ENCODE data around the gene NINJ2.
A peak's percentile ranks its signal among the peaks of the same experiment; 100 is the strongest.

Gene NINJ2

DNA sequence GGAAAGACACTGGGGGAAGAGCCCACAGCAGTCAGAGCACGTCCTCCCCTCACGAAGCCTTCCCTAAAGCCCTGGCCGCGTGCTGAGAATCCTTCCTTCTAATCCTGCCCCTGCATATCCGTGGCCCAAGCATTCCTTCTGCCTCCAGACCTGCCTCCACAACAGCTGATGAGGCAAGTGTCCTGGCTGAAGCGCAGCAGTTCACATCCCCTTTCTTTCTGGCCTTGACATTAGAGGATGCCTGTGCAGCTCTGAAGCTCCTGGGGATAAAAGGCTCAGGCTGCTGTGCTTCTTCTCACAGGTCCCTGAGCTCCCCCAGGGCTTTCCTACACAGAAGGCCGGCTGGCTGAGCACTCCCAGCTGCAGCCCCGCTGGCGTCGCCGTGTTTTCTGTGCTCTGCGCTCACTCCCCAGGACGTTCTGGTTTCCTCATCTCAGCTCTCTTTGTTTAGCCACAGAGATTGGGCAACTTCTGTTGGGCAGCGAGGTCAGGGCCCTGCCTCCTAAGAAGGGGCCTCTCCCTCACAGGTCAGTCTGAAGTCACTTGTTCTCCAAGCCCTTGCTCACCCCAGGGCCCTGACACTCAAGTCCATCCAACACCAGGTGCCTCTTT, 45.8 kb downstream of the NINJ2 start:
- no peak for DNase-seq (ENCODE audit: insufficient read length, low spot score)
- no peak for FAIRE-seq

DNA sequence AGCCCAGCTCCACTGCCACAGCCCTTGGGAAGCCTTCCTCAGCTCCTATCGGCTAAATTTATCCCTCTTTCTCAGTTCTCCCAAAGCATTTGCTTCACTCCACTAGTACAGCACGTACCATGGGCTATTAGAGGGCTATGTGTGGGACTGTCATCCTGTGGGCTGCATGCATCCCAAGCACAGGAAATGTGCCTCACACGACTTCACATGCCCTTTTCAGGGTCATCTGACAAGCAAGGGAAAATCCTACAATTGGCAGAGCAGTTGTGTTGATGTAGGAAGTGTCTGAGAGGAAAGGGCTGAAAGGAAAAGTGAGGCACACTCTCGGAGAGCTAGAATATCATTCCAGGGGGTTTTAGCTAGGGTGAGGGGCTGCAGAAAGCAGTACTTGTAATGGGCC, 47.6 kb downstream of the NINJ2 start:
- DNase-seq (ENCODE audit: insufficient read length, low spot score), result no peak
- FAIRE-seq, result no peak

DNA sequence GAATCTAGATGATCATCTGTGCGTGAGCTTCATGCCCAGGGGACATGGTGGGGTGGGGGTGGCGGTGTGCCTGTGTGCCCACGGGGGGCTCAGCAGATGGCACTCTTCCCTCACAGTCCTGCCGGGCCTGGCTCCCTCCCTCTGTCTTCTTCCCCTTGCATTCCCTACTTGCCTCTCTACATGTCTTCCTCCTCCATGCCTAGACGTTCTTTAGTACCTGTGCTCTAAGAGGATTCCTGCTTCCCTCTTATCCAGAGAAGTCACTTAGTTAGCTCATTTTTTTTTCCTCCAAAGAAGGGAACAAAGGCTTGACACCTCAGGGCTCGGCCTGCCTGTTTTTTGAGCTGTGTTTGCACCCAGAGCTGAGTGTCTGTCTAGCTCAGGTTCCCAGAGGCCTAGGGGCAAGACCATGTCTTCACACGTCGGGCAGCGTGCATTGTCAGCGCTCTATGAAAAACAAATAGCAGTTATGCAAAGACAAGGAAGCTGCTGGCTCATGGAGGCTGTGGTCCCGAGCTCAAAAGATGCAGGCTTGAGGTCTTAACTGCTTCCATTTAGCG, 48.8 kb downstream of the NINJ2 start:
- DNase-seq (ENCODE audit: insufficient read length, low spot score) (no peak), FAIRE-seq (peak; percentile 72)

DNA sequence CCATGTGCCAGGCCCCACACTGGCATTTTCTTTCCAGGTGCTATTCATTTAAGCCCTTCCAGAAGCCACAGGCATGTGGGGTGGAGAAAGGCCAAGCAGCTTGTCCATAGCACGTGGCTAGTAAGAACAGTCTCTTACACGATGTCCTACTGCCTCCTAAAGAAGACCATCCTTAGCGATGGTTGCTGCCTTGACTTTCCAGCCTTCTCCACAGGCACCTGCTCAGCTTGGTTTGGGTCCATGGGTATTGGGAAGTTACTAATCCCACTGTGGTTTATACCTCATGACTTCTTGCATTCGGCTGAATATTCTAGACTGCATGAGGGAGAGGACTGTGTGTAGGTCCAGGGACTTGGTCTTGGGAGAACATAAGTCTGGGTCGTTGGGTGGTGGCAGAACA, 49.2 kb downstream of the NINJ2 start:
- FAIRE-seq, result no peak
- no peak for DNase-seq (ENCODE audit: insufficient read length, low spot score)

DNA sequence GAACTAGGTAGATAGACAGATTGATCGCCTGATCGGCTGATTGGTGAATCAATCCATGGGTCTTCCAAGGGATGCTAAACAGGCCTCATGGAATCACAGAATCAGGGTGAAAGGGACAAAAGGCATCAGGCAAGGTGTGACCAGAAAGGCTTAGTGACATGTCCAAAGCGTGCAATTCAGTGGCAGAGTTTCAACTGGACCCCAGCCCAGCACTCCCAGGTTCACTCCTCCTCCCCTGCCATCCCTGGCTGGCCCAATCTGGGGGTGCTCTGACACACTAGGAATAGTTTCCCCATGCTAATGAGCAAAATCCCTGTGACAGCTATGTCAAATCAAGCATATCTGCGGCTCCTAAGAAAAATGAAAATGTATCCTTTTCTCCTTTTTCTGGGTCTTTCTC, 50.4 kb downstream of the NINJ2 start:
- FAIRE-seq (no peak), DNase-seq (ENCODE audit: insufficient read length, low spot score) (no peak)

DNA sequence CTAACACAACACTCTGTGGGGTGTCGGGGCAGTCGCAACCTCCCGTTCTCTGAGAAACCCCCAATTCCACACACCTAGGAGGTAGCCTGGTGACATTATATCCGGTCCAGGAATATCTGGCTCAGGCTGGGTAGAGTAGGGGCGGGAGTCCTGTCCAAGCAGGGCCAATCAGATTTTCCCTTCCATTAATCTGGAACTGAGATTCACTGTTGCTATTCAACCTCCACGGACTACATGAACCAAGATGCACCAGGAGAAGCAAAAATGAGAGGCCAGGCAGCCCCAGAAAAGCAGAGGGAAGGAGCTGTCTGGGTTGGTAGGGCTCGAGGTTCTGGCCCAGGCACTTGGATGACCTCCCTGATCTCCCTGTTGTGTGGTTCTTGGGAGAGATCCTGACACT, 51.0 kb downstream of the NINJ2 start:
- FAIRE-seq, result no peak

DNA sequence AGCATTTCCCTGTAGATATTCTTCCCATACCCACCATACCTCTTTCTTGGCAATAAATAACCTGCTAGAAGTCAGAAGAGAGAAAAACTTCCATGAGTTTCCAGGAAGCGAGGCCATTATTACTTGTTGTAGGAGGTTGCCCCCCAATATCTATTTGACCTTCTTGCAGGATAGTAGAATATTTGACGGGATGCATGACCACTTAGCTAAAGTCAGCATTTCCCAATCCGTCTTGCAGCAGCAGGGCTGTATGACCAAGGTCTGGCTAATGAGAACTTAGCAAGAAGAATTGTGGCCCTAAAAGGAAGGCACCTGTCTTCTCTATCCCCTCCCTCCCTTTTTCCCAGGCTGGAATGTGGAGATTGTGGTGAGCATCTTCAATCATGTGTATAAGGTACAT, 51.5 kb downstream of the NINJ2 start:
- FAIRE-seq, result no peak

More for the DNA sequence above, 51.0 kb downstream of the NINJ2 start:
- no peak for DNase-seq (ENCODE audit: insufficient read length, low spot score)

DNA sequence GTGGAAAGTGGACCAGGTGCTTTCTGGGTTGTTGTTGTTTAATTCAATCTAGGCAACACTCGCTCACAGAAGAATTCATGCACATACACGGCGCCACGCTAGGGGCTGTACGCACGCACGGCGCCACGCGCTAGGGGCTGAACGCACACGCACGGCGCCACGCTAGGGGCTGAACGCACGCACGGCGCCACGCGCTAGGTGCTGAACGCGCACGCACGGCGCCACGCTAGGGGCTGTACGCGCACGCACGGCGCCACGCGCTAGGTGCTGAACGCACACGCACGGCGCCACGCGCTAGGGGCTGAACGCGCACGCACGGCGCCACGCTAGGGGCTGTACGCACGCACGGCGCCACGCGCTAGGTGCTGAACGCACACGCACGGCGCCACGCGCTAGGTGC, 54.3 kb downstream of the NINJ2 start:
- FAIRE-seq (no peak), DNase-seq (ENCODE audit: insufficient read length, low spot score) (no peak)

More for the DNA sequence above, 51.5 kb downstream of the NINJ2 start:
- no peak for DNase-seq (ENCODE audit: insufficient read length, low spot score)

DNA sequence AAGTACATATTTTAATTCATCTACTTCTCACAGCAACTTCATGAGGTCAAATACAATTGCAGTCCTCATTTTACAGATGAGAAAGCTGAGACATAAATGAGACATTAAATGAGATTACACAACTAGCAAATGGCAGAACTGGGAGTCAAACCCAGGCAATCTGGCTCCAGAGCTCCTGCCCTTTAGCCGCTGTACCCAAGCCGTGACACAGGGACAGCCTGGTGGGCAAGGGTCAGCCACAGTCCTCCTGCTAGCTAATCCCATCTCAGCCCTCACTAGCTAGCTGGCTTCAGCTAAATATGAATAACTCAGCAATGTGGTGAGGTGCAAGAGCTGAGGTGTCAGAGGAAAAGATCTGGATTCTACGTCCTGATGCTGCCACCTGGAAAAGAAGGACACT, 54.8 kb downstream of the NINJ2 start:
- FAIRE-seq (no peak), DNase-seq (ENCODE audit: insufficient read length, low spot score) (no peak)

DNA sequence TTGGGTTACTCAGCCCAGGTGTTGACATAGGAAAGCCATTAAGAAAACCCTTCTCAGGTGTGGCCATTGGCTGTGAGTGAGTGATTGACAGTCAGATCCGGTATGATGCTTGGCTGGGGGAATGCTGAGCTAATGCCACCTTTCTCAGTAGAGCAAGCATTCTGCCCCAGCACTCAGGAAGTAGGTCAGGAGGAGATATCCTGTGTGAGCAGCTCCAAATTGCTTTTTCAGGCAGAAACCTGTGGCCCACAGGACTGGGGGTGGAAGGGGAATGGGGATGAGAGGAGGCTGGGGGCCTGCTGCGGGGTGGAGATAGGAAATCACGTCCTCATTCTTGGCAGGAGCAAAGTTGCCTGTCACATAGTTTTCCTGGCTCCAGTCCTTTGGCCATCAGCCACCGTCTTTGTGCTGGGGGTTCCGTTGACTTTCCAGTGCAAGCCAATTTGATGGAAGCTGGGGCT, 55.7 kb downstream of the NINJ2 start:
- DNase-seq (ENCODE audit: insufficient read length, low spot score) (no peak), FAIRE-seq (no peak)

DNA sequence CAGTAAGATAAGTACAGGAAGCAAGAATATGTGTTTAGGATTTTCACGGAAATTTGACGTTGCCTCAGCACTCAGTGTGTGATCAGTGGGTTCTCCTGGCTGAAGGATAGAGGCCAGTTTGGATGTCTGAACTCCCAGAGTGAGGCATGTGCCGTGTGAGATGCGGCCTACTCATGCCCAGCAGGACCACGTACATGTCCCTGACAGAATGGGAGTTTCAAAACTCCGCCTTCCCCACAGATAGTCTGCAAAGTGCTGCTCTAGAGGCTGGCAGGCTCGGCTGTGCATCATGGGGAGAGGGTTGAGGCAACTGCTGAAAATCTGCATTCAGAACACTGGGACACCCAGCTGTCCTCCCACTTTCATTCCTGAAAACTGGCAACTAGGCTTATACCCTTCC, 58.3 kb downstream of the NINJ2 start:
- no peak for DNase-seq (ENCODE audit: insufficient read length, low spot score)
- no peak for FAIRE-seq

DNA sequence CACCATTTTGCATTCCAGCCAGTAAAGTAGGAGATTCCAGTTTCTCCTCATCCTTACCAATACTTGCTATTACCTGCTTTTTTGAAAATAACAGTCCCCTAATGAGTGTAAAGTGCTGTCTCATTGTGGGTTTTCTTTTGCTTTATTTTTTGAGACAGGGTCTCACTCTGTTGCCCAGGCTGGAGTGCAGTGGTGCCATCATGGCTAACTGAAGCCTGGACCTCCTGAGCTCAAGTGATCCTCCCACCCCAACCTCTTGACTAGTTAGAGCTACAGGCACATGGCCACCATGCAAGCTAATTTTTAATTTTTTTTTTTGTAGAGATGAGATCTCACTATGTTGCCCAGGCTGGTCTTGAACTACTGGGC, 60.6 kb downstream of the NINJ2 start:
- FAIRE-seq, result no peak
- no peak for DNase-seq (ENCODE audit: insufficient read length, low spot score)

DNA sequence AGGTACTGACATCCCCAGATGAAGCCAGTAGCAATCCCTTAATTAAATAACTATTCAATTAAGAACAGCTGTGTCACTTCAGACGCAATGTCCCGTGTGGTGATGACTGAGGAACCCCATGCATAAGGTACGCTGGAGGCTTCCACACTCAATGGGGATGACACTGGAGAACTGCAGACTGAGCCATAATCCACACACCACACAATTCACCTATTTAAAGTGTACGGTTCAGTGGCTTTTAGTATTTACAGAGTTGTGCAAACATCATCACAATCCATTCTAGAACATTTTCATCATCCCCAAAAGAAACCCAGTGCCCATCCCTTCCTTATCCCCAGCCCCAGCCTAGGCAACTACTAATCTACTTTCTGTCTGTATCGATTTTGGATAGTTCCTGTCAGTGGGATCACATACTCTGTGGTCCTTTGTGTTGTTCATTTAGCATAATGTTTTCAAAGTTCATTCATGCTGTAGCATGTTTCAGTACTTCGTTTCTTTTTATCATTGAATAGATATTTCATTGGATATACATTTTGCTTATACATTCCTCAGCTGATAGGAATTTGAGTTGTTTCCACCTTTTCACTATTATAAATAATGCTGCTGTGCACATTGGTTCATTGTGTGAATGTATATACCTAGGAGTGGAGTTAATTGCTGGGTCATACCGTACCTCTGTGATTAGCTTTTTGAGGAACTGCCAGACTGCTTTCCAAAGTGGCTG, 61.1 kb downstream of the NINJ2 start:
- DNase-seq (ENCODE audit: insufficient read length, low spot score) (no peak), FAIRE-seq (no peak)

DNA sequence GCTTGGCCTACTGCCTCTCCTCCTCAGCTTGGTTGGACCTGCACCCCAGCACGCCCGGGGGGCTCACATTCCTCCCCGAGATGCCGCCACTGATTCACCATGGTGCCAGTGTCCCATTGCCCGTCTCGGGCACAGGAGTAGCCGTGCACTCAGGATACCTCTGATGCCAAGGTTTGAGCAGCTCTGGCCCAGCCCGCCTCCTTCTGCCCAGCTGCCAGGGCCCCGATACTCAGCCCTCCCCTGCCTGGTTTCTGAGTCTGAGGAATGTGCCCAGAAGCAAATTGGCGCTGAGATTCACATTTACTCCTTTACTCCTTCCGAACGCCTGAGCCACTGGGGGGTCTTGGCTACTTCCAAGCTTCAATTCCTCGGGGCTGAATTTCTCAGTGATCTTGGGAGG, 63.5 kb downstream of the NINJ2 start:
- no peak for DNase-seq (ENCODE audit: insufficient read length, low spot score)
- no peak for FAIRE-seq

DNA sequence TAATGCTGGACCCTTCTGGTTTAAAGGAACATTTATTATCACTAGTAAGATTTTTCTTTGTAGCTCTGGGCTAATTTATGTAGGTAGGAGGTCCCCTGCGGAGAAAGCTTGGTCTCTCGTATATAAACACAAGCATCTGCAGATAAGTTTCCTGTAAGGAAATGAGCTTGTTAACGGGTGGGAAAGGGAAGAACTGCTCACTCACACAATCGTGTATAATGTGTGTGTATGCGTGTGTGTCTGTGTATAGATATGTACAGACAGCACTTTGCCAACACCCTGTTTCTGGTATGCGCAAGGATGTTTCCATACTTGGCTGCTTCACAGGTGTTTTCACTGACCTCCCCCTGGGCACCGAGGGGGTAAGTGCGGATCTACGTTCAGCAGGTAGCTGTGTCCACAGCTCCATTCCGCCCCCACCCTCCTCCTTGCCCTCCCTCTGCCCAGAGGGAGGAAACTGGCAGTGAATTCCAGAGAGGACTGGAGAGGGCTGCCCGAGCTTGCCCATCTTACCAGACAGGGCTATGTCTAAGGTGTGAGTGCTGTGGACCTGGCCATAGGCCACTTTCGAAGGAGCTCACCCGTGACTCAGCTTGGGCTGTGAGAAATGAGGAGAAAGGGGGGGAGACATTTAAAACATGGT, 65.2 kb downstream of the NINJ2 start:
- FAIRE-seq, result no peak
- DNase-seq (ENCODE audit: insufficient read length, low spot score), result no peak

DNA sequence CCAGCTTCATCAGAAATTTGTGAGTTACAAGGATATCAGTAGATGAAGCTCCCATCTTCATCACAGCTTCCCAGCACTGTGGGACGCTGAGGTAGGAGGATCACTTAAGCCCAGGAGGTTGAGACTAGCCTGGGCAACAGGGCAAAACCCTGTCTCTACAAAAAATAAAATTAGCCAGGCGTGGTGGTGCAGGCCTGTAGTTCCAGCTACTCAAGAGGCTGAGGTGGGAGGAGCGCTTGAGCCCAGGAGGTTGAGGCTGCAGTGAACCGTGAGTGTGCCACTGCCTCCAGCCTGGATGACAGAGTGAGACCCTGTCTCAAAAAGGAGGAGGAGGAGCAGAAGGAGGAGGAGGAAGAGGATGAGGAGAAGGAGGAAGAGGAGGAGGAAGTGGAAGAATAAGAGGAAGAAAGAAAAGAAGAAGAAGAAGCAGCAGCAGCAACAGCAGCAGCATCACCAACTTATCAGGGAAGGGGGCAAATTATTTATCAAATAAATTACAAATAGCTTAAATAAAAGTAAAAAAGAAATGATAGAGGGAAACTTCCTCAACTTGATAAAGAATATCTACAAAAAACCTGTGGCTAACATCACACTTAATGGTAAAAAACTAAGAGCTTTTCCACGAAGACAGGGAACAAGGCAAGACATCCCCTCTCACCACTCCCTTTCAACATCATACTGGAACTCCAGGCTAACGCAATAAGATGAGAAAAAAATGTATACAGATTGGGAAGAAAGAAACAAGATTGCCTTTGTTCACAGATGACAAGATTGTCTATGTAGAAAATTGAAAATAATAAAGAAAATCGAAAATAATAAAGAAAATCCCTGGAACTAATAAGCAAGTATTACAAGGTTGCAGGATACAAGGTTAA, 69.6 kb downstream of the NINJ2 start:
- DNase-seq (ENCODE audit: insufficient read length, low spot score) (no peak), FAIRE-seq (no peak)

DNA sequence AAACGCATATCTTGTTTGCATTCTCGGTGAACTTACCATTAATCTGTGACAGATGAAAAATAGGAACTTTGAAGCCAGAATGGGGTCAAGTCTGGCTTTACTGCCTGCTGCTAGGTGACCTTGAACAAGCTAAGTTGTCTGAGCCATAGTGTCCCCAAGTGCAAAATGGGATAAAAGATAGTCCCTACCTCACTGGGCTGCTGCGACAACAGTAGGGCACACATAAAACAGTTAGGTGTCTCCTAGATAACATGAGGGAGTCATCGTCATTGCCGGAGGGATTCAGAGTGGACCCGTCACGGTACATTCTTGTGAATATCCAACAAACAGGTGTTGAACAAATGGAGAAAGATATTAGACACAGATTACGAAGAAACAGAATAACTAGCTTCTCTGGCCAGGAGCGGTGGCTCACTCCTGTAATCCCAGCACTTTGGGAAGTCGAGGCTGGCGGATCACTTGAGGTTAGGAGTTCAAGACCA, 71.2 kb downstream of the NINJ2 start:
- DNase-seq (ENCODE audit: insufficient read length, low spot score) (no peak), FAIRE-seq (no peak)

DNA sequence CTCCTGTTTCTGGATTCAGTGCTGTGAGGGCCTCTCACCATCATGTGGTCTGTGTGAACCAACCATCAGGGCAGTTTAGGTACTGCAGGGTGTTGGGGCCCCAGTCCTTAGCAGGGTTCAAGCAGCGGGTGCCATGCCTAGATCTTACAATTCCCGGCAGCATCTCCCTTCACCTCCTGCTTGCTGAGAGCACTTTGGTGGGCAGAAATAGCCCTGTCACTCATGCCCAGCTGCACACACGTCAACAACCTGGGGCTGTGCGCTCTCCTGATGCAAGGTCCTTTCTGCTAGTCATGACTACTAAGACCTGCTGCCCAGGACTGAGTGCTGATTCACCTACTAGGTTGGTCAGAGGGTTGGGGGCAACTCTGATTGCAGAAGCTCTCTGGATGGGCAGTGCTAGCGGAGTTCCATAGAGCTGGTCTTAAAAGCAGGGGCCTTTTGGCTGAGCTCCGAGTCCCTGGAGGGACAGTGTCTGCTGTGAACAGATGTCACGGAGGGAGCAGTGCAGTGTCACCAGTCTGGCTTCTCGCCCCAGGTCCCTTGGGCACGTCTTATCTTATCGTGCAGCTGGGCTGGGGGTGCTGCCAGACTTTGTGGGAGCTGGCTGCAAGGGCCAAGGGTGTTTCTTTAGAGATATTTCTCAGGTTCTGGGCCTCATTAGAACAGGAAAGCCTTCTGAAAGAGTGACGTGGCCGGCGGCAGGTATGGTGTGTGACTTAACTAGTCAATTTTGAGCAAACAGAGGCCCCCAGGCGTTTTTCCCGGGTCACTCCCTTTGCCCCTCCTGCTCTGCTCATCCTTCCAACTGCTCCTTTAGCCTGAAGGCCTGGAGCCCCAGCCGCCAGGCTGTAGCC, 71.8 kb downstream of the NINJ2 start:
- FAIRE-seq, result peak; percentile 44
- no peak for DNase-seq (ENCODE audit: insufficient read length, low spot score)

DNA sequence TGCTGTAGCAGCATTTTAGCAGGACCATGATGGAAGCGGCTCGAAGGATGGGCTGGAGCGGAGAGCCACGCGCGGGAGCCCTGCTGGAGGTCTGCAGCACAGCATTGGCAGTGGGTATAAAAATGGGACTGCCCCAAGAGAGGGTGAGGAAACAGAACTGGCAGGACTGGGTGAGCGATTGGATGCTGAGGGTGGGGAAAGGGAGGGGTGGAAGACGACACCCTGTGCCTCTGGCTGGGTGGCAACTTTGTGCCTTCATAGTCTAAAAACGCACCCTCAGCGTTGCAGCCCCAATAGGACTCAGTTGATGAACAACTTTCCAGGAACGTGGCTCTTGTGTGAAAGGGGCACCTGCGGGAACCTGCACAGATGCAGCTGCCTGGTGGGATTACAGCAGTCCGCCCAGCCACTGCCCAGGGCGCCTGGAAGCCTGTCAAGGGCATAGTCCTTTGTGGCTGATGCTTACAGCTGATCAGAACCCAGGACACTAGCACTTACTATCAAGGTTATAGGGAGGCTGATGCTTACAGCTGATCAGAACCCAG, 73.0 kb downstream of the NINJ2 start:
- DNase-seq (ENCODE audit: insufficient read length, low spot score), result no peak
- no peak for FAIRE-seq

DNA sequence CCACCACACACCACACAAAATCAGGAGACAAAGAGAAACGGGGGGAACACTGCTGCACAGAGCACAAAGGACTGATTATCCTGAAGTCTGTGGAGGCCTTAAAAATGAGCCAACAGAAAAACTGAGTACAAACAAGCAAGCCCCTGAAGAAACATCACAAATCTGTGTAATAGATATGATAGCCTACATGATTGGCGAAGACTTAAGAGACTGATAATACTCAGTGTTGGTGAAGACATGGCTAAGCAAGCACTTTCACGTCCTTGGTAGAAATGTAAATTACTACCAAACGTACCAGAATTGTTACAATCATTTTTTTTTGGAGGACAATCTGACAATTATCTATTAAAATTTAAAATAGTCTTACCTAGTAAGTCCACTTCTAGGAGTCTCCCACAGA, 74.6 kb downstream of the NINJ2 start:
- DNase-seq (ENCODE audit: insufficient read length, low spot score), result no peak
- no peak for FAIRE-seq

Measured in GM19239 (cell line).